ENCODE measurements around the gene MPZL2.

MPZL2 gene

GRCh38 chr11:118301600-118302195 lies 37.6 kb upstream of the MPZL2 start:
- Histone ChIP-seq H3K27me3 (ENCODE audit: insufficient read depth, poor library complexity, severe bottlenecking) (no peaks in the 10 kb centered on the region), H3K27ac (replicated peaks) (no peak overlapping the region), H3K4me3 (replicated peaks; ENCODE audit: insufficient read depth, low read length) (no peak overlapping the region)
- no peak for TF ChIP-seq SPI1 (IDR thresholded peaks at IDR 0.05; ENCODE audit: borderline replicate concordance, low read depth)
- DNase-seq (ENCODE audit: low read depth in 1 of 2, low spot score in 1 of 2), result no peak

- TF ChIP-seq SPI1 (IDR thresholded peaks at IDR 0.05; ENCODE audit: borderline replicate concordance, low read depth) (no peak), POLR2AphosphoS5 (IDR thresholded peaks at IDR 0.05; ENCODE audit: low read depth) (no peak), CTCF (IDR thresholded peaks at IDR 0.05; ENCODE audit: insufficient read depth, low read length) (peak; percentile 32), GABPA (IDR thresholded peaks at IDR 0.05; ENCODE audit: low read depth) (no peak), REST (IDR thresholded peaks at IDR 0.05; ENCODE audit: insufficient replicate concordance, low read depth) (no peak)
- peak in 1 of 2 experiments; percentile 18 for DNase-seq (ENCODE audit: low read depth in 1 of 2, low spot score in 1 of 2)
- Histone ChIP-seq H3K4me3 (replicated peaks; ENCODE audit: insufficient read depth, low read length) (no peak overlapping the region), H3K27ac (replicated peaks) (no peak overlapping the region), H3K27me3 (ENCODE audit: insufficient read depth, poor library complexity, severe bottlenecking) (no peaks in the 10 kb centered on the region)
Observed at GRCh38 chr11:118295815-118296454, 31.8 kb upstream of the MPZL2 start.

- Histone ChIP-seq H3K27me3 (ENCODE audit: insufficient read depth, poor library complexity, severe bottlenecking) (no peaks in the 10 kb centered on the region), H3K4me3 (replicated peaks; ENCODE audit: insufficient read depth, low read length) (no peak overlapping the region), H3K27ac (replicated peaks) (no peak overlapping the region)
- no peak for TF ChIP-seq GABPA (IDR thresholded peaks at IDR 0.05; ENCODE audit: low read depth)
- no peak for TF ChIP-seq SPI1 (IDR thresholded peaks at IDR 0.05; ENCODE audit: borderline replicate concordance, low read depth)
- TF ChIP-seq CTCF (IDR thresholded peaks at IDR 0.05; ENCODE audit: insufficient read depth, low read length), result no peak
- no peak for TF ChIP-seq POLR2AphosphoS5 (IDR thresholded peaks at IDR 0.05; ENCODE audit: low read depth)
- TF ChIP-seq REST (IDR thresholded peaks at IDR 0.05; ENCODE audit: insufficient replicate concordance, low read depth), result no peak
- DNase-seq (ENCODE audit: low read depth in 1 of 2, low spot score in 1 of 2), result no peak
Observed at GRCh38 chr11:118295199-118295598, 31.1 kb upstream of the MPZL2 start.

- Histone ChIP-seq H3K27me3 (ENCODE audit: insufficient read depth, poor library complexity, severe bottlenecking) (no peaks in the 10 kb centered on the region), H3K4me3 (replicated peaks; ENCODE audit: insufficient read depth, low read length) (no peak overlapping the region), H3K27ac (replicated peaks) (no peak overlapping the region)
- TF ChIP-seq CTCF (IDR thresholded peaks at IDR 0.05; ENCODE audit: insufficient read depth, low read length) (no peak), REST (IDR thresholded peaks at IDR 0.05; ENCODE audit: insufficient replicate concordance, low read depth) (no peak), SPI1 (IDR thresholded peaks at IDR 0.05; ENCODE audit: borderline replicate concordance, low read depth) (no peak), POLR2AphosphoS5 (IDR thresholded peaks at IDR 0.05; ENCODE audit: low read depth) (no peak), GABPA (IDR thresholded peaks at IDR 0.05; ENCODE audit: low read depth) (no peak)
- no peak for DNase-seq (ENCODE audit: low read depth in 1 of 2, low spot score in 1 of 2)
Observed at GRCh38 chr11:118294053-118294452, 30.0 kb upstream of the MPZL2 start.

Measured in HL-60 (cell line).